Activated CD8-positive, alpha-beta T cell treated with anti-CD3 and anti-CD28 coated beads, Interleukin-2, amount 10 ng/mL, durations not matched to agents 7 days and 5 days (primary cell): ENCODE measurements around the gene GRIK5. TPM values are rescaled to one million over a fixed set of nuclear protein-coding genes. Genes with fewer than 3 reads are reported as not detected.

Source experiments
- ATAC-seq: fragments of 150-1000 bp; cut with Tn5 transposase; one replicate; pipeline ENCODE4 v1.10.0; 2021; ENCODE audit warnings: moderate library complexity
- CTCF ChIA-PET: fragments of 350-600 bp; sonication (Branson Sonifier 250); formaldehyde crosslinking; loops from one replicate; lab custom pipeline; 2021; ENCODE audit warnings: antibody characterized with exemption; lab: Charles Lee
- POLR2A ChIA-PET: fragments of 350-600 bp; sonication (Branson Sonifier 250); formaldehyde crosslinking; loops from one replicate; lab custom pipeline; 2021; ENCODE audit warnings: antibody characterized with exemption; lab: Charles Lee
- DNase-seq: peaks from one replicate; pipeline ENCODE4 v3.0.0-alpha.2; 2020
- H3K27ac Mint-ChIP-seq: one replicate; pipeline ENCODE4 v1.8.0; 2021; ENCODE audit warnings: mild to moderate bottlenecking, mixed read lengths
- H3K27me3 Mint-ChIP-seq: one replicate; pipeline ENCODE4 v1.8.0; 2021; ENCODE audit warnings: low read depth, mixed read lengths
- H3K36me3 Mint-ChIP-seq: one replicate; pipeline ENCODE4 v1.8.0; 2021; ENCODE audit warnings: low read depth, mixed read lengths
- H3K4me1 Mint-ChIP-seq: one replicate; pipeline ENCODE4 v1.8.0; 2021; ENCODE audit warnings: low read depth, mixed read lengths
- H3K4me3 Mint-ChIP-seq: one replicate; pipeline ENCODE4 v1.8.0; 2021; ENCODE audit warnings: mild to moderate bottlenecking, mixed read lengths
- H3K9me3 Mint-ChIP-seq: one replicate; pipeline ENCODE4 v1.8.0; 2022; ENCODE audit warnings: mixed read lengths; ENCODE audit not compliant: insufficient read depth
- total RNA-seq, 2 experiments: library from RNA; stranded (reverse); gene quantifications; one replicate each; pipeline ENCODE4 v1.2.3, GENCODE V29; 2021

GRIK5 gene
- total RNA-seq, 2 experiments from 2014 or later: 0.37 to 0.73 TPM

DNA sequence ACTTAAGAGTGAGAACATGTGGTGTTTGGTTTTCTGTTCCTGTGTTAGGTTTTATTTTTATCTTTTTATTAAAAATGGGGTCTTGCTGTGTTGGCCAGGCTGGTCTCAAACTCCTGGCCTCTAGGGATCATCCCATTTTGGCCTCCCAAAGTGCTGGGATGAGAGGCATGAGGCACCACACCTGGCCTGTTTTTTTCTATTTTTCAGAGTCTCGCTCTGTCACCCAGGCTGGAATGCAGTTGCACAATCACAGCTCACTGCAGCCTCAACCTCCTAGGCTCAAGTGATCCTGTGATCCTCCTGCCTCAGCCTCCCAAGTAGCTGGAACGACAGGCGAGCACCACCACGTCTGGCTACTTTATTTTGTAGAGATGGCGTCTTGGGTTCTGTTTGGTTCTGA is 13.5 kb upstream of the GRIK5 start:
- Mint-ChIP-seq H3K36me3 (peaks cover 30% of the 10 kb centered on the region), H3K27me3 (no peaks in the 10 kb centered on the region), H3K4me1 (peaks cover 15% of the 10 kb centered on the region), H3K4me3 (no peak overlapping the region), H3K9me3 (no peaks in the 10 kb centered on the region), H3K27ac (no peak overlapping the region)
- ChIA-PET POLR2A (no interaction called here), CTCF (no interaction called here)
- ATAC-seq (no peak), DNase-seq (no peak)

DNA sequence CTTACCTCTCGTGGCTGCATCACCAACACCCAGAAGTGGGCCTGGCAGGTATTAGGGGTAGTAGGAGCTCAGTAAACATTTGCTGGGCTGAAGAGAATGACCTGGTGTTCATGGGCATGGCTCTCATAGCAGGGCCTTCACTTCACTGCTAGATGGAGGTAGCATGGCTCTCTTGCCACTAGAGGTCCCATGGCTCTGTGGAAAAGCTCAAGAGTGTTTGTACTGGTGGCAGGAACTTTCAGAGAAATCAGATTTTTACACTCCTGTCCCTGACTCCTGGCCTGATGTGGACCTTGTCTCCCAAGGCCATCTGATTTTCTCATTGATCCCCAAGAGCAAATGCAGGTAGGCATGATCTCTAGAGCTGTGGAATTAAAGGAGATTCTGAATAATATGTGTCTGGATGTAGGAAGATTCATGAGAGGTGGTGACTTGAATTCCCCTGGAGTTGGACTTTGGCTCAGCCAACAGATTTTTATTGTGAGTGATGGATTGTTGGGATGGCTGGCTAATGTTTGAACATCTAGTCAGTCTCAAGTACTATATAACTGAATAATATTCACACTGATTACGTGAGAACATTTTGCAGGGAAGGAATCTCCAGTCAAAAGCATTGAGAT is 11.7 kb upstream of the GRIK5 start:
- peaks cover 38% of the 10 kb centered on the region for H3K36me3 Mint-ChIP-seq
- no peaks in the 10 kb centered on the region for H3K27me3 Mint-ChIP-seq
- POLR2A ChIA-PET: interaction anchor here (0.7 kb wide), 1 partner anchor 39 kb away, joined by 3 read pairs; no protein-coding TSS in a partner anchor
- ATAC-seq (peak; percentile 71), DNase-seq (peak; percentile 45)
- H3K4me1 Mint-ChIP-seq: peaks cover 28% of the 10 kb centered on the region
- H3K27ac Mint-ChIP-seq: peak overlapping the region; percentile 51
- no peaks in the 10 kb centered on the region for H3K9me3 Mint-ChIP-seq
- CTCF ChIA-PET: interaction anchor here (0.9 to 1.3 kb wide), 4 partner anchors 9 to 18 kb away, joined by 3 to 4 read pairs (median 3); no protein-coding TSS in a partner anchor
- no peak overlapping the region for H3K4me3 Mint-ChIP-seq

DNA sequence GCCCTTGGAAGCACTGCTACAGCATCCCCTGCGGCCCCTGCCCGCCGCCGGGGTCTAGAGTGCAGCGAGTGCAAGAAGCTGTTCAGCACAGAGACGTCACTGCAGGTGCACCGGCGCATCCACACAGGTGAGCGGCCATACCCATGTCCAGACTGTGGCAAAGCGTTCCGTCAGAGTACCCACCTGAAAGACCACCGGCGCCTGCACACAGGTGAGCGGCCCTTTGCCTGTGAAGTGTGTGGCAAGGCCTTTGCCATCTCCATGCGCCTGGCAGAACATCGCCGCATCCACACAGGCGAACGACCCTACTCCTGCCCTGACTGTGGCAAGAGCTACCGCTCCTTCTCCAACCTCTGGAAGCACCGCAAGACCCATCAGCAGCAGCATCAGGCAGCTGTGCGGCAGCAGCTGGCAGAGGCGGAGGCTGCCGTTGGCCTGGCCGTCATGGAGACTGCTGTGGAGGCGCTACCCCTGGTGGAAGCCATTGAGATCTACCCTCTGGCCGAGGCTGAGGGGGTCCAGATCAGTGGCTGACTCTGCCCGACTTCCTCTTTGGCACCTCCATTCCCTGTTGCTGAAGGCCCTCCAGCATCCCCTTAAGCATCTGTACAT is 10.9 kb upstream of the GRIK5 start:
- ChIA-PET CTCF (interaction anchor here (0.9 to 1.3 kb wide), 3 partner anchors 8 to 17 kb away, joined by 3 to 4 read pairs (median 3); no protein-coding TSS in a partner anchor), POLR2A (no interaction called here)
- Mint-ChIP-seq H3K4me1 (peaks cover 30% of the 10 kb centered on the region), H3K27ac (no peak overlapping the region), H3K4me3 (no peak overlapping the region), H3K9me3 (no peaks in the 10 kb centered on the region), H3K36me3 (peaks cover 39% of the 10 kb centered on the region), H3K27me3 (no peaks in the 10 kb centered on the region)
- DNase-seq: no peak
- no peak for ATAC-seq

DNA sequence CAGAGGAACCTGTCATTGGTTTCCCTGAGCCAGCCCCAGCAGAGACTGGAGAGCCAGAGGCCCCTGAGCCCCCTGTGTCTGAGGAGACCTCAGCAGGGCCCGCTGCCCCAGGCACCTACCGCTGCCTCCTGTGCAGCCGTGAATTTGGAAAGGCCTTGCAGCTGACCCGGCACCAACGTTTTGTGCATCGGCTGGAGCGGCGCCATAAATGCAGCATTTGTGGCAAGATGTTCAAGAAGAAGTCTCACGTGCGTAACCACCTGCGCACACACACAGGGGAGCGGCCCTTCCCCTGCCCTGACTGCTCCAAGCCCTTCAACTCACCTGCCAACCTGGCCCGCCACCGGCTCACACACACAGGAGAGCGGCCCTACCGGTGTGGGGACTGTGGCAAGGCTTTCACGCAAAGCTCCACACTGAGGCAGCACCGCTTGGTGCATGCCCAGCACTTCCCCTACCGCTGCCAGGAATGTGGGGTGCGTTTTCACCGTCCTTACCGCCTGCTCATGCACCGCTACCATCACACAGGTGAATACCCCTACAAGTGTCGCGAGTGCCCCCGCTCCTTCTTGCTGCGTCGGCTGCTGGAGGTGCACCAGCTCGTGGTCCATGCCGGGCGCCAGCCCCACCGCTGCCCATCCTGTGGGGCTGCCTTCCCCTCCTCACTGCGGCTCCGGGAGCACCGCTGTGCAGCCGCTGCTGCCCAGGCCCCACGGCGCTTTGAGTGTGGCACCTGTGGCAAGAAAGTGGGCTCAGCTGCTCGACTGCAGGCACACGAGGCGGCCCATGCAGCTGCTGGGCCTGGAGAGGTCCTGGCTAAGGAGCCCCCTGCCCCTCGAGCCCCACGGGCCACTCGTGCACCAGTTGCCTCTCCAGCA is 10.1 kb upstream of the GRIK5 start:
- peaks cover 36% of the 10 kb centered on the region for H3K4me1 Mint-ChIP-seq
- ChIA-PET POLR2A (no interaction called here), CTCF (no interaction called here)
- no peak overlapping the region for H3K4me3 Mint-ChIP-seq
- H3K27ac Mint-ChIP-seq: no peak overlapping the region
- DNase-seq (no peak), ATAC-seq (no peak)
- H3K27me3 Mint-ChIP-seq: no peaks in the 10 kb centered on the region
- H3K36me3 Mint-ChIP-seq: peaks cover 42% of the 10 kb centered on the region
- H3K9me3 Mint-ChIP-seq: no peaks in the 10 kb centered on the region

DNA sequence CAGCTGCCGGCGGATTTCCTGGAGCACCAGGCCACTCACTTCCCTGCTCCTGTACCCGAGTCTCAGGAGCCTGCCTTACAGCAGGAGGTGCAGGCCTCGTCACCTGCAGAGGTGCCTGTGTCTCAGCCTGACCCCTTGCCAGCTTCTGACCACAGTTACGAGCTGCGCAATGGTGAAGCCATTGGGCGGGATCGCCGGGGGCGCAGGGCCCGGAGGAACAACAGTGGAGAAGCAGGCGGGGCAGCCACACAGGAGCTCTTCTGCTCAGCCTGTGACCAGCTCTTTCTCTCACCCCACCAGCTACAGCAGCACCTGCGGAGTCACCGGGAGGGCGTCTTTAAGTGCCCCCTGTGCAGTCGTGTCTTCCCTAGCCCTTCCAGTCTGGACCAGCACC is 9.3 kb upstream of the GRIK5 start:
- peaks cover 44% of the 10 kb centered on the region for H3K4me1 Mint-ChIP-seq
- CTCF ChIA-PET: no interaction called here

DNA sequence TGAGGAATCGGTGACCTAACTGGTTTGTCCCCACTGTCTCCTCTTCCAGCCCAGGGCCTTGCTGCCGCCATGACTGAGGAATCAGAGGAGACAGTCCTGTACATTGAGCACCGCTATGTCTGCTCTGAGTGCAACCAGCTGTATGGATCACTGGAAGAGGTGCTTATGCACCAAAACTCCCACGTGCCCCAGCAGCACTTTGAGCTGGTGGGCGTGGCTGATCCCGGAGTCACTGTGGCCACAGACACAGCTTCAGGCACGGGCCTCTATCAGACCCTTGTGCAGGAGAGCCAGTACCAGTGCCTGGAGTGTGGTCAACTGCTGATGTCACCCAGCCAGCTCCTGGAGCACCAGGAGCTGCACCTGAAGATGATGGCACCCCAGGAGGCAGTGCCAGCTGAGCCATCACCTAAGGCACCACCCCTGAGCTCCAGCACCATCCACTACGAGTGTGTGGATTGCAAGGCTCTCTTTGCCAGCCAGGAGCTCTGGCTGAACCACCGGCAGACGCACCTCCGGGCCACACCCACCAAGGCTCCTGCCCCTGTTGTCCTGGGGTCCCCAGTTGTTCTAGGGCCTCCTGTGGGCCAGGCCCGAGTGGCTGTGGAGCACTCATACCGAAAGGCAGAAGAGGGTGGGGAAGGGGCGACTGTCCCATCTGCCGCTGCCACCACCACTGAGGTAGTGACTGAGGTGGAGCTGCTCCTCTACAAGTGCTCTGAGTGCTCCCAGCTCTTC is 8.7 kb upstream of the GRIK5 start:
- H3K27me3 Mint-ChIP-seq: no peaks in the 10 kb centered on the region
- CTCF ChIA-PET: no interaction called here
- POLR2A ChIA-PET: no interaction called here
- peaks cover 44% of the 10 kb centered on the region for H3K4me1 Mint-ChIP-seq
- H3K36me3 Mint-ChIP-seq: peaks cover 42% of the 10 kb centered on the region
- H3K4me3 Mint-ChIP-seq: no peak overlapping the region
- DNase-seq (no peak), ATAC-seq (no peak)
- H3K27ac Mint-ChIP-seq: no peak overlapping the region
- H3K9me3 Mint-ChIP-seq: no peaks in the 10 kb centered on the region

More for the DNA sequence above, 9.3 kb upstream of the GRIK5 start:
- POLR2A ChIA-PET: no interaction called here
- Mint-ChIP-seq H3K27ac (no peak overlapping the region), H3K27me3 (no peaks in the 10 kb centered on the region), H3K9me3 (no peaks in the 10 kb centered on the region), H3K36me3 (peaks cover 42% of the 10 kb centered on the region), H3K4me3 (no peak overlapping the region)
- no peak for ATAC-seq
- DNase-seq: no peak

DNA sequence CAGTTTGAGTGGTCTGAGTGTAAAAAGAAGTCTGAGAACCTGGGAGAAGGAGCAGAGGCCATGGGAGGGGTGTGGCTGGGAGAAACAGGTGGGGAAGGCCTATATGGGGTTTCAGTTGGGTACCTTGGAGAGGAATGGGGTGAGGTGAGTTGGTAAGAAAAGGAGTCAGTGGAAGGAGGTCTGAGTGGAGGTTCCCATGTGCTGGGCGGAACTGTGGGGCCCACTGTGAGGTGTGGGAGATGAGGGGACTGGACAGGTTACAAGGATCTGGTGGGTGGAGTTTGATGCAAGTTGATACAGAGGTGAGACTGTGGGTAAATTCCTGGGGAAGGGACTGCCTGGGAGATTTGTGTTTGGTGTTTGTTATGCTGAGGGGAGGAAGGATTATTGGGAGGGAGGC is 8.1 kb upstream of the GRIK5 start:
- POLR2A ChIA-PET: no interaction called here
- Mint-ChIP-seq H3K36me3 (peaks cover 42% of the 10 kb centered on the region), H3K9me3 (no peaks in the 10 kb centered on the region), H3K27ac (peak overlapping the region; percentile 58), H3K4me1 (peaks cover 45% of the 10 kb centered on the region), H3K4me3 (peak overlapping the region; percentile 89), H3K27me3 (no peaks in the 10 kb centered on the region)
- DNase-seq: no peak
- CTCF ChIA-PET: no interaction called here
- ATAC-seq: no peak

DNA sequence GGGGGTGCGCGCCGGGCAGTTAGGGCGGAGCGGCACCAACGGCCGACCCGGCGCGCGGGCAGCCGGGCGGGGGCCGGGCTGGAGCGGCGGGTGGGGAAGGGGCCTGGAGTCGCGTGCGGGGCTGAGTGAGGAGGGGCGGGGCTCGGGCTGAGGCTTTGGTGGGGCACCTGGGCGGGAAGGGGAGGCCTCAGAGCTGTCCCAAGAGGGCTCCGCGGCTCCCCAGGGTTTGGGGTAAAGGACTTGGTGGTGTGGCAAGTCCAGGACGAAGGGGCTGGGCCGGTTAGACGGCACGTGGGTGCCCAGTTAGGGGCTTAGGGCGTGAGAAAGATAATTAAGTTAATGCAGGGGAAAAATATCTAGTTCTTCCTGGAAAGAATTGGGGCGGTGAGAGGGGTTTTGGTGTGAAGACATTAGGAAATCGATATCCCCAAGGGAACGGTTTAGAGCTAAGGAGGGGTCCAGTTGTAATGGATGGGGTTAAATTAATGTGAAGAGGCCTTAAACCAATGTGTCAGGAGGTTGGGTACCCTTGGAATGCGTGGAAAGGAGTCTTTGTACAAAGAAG is 6.5 kb upstream of the GRIK5 start:
- DNase-seq (peak; percentile 56), ATAC-seq (no peak)
- Mint-ChIP-seq H3K9me3 (no peaks in the 10 kb centered on the region), H3K27me3 (peaks cover under 1% of the 10 kb centered on the region), H3K4me3 (peak overlapping the region; percentile 89), H3K36me3 (peaks cover 33% of the 10 kb centered on the region), H3K4me1 (peaks cover 44% of the 10 kb centered on the region), H3K27ac (peak overlapping the region; percentile 88)
- ChIA-PET POLR2A (interaction anchor here (0.6 to 1.4 kb wide), 3 partner anchors 190 to 250 kb away, joined by 3 to 4 read pairs (median 3); no protein-coding TSS in a partner anchor), CTCF (interaction anchor here (0.7 to 1.3 kb wide), 6 partner anchors 15 to 324 kb away, joined by 3 to 5 read pairs (median 3); no protein-coding TSS in a partner anchor)

DNA sequence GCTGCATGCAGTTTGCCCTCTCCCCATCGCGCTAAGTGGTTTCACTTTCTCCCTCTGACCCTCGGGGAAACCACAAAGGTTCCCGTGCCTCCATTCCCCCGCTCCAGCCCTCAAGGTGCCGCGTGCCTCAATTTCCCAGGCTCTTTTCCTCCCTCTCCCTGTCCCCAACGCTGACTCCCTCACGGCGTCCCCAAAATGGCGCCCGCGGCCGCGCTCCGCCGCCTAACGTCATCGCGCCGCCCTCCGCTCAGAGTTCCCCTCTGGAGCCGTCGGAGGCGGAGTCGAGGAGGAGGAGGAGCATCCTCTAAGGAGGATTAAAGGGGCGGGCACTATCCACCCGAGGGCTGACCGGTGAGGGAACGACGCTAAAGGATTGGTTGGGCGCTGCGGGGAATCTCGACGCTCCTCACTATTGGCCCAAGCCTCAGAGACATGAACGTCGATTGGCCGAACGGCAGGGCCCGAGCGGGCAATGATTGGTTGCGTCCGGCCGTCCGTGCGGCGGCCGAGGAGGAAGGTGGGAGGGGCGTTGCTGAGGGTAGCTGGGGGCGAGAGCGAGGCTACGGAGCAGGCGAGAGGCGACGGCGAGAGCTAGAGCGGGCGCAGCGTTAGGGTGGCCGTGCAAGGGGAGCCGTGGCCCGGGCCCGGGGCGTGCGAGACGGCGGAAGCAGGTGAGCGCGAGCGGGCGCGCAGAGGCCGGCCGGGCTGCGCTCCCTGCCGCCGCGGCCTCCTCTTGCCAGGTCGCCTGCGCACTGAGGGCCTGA is 5.8 kb upstream of the GRIK5 start, which contains the start of gene ZNF574:
Gene ZNF574 (plus strand): TSS at position 551 of the 764 bp plus-strand sequence. CDS start 2,441 bp downstream, outside the sequence.
- CTCF ChIA-PET: interaction anchor here (0.7 to 1.3 kb wide), 3 partner anchors 16 to 325 kb away, joined by 3 to 4 read pairs (median 3); no protein-coding TSS in a partner anchor
- ATAC-seq (peak; percentile 99), DNase-seq (peak; percentile 99)
- H3K36me3 Mint-ChIP-seq: peaks cover 27% of the 10 kb centered on the region
- H3K4me1 Mint-ChIP-seq: peaks cover 44% of the 10 kb centered on the region
- H3K9me3 Mint-ChIP-seq: no peaks in the 10 kb centered on the region
- peak within 1 kb of the TSS; percentile 91 for H3K4me3 Mint-ChIP-seq
- peaks cover 7% of the 10 kb centered on the region for H3K27me3 Mint-ChIP-seq
- POLR2A ChIA-PET: interaction anchor here (0.6 to 1.4 kb wide), 3 partner anchors 189 to 251 kb away, joined by 3 to 4 read pairs (median 3); no protein-coding TSS in a partner anchor
- H3K27ac Mint-ChIP-seq: peak within 1 kb of the TSS; percentile 97

DNA sequence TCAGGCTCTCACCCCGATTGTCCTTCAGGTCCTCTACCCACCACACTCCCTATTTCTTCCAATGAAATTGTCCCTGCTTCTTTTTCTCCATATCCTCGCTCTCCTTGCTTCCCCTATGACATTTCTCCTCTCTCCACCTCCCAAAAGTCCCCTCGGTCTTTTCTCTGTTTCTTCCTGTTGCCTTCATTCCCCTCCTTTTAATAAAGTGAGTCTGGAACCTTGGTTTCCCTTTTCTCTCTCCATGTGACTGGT is 5.3 kb upstream of the GRIK5 start:
- Mint-ChIP-seq H3K27ac (peak overlapping the region; percentile 97), H3K4me3 (peak overlapping the region; percentile 91), H3K4me1 (peaks cover 44% of the 10 kb centered on the region), H3K36me3 (peaks cover 24% of the 10 kb centered on the region), H3K27me3 (peaks cover 11% of the 10 kb centered on the region), H3K9me3 (no peaks in the 10 kb centered on the region)
- DNase-seq (no peak), ATAC-seq (peak; percentile 2)
- POLR2A ChIA-PET: no interaction called here
- CTCF ChIA-PET: no interaction called here
